Islet precursor cell (in vitro differentiated cells): ENCODE results near the gene SLC16A8.
"Not testable (repeated sequence)": the region's sequence is repeated elsewhere in the genome, so short reads cannot be mapped to it uniquely, and the experiment has no call there.

Experiments used
- DNase-seq: peaks from one replicate; pipeline ENCODE4 v3.0.0-alpha.2; 2018

SLC16A8 gene

GRCh38 chr22:38086001-38086845 lies 2.2 kb upstream of the SLC16A8 start:
- no peak for DNase-seq

GRCh38 chr22:38085501-38085900 lies 1.5 kb upstream of the SLC16A8 start:
- DNase-seq, result no peak

GRCh38 chr22:38085056-38085455 lies 1.1 kb upstream of the SLC16A8 start:
- DNase-seq, result no peak

- no peak for DNase-seq
These were observed 836 bp downstream of the SLC16A8 start for GRCh38 chr22:38082986-38083710.

- DNase-seq, result peak; percentile 55
These were observed 1.8 kb downstream of the SLC16A8 start for GRCh38 chr22:38081941-38082828.

- DNase-seq, result no peak
These were observed 2.4 kb downstream of the SLC16A8 start for GRCh38 chr22:38081636-38081940.

GRCh38 chr22:38080850-38081635 lies 2.9 kb downstream of the SLC16A8 start:
- DNase-seq, result peak; percentile 72

GRCh38 chr22:38080474-38080849 lies 3.5 kb downstream of the SLC16A8 start:
- DNase-seq, result peak; percentile 38

GRCh38 chr22:38079804-38080203 lies 4.2 kb downstream of the SLC16A8 start:
- DNase-seq, result no peak

- not testable (repeated sequence) for DNase-seq
These were observed 4.8 kb downstream of the SLC16A8 start for GRCh38 chr22:38079208-38079607.

GRCh38 chr22:38078046-38078840 lies 5.7 kb downstream of the SLC16A8 start:
- peak; percentile 49 for DNase-seq

GRCh38 chr22:38077595-38077994 lies 6.4 kb downstream of the SLC16A8 start:
- no peak for DNase-seq

- DNase-seq, result no peak
These were observed 6.9 kb downstream of the SLC16A8 start for GRCh38 chr22:38077096-38077495.

GRCh38 chr22:38075961-38076360 lies 8.0 kb downstream of the SLC16A8 start:
- no peak for DNase-seq

- DNase-seq, result no peak
These were observed 8.7 kb downstream of the SLC16A8 start for GRCh38 chr22:38075105-38075825.

GRCh38 chr22:38074181-38075104 lies 9.5 kb downstream of the SLC16A8 start:
- peak; percentile 91 for DNase-seq

- no peak for DNase-seq
These were observed 10.5 kb downstream of the SLC16A8 start for GRCh38 chr22:38073150-38074130.

GRCh38 chr22:38072322-38073149 lies 11.4 kb downstream of the SLC16A8 start:
- DNase-seq, result no peak
